Measurements from ENCODE around the gene OR7C1. TPM values are rescaled to one million over a fixed set of nuclear protein-coding genes. Genes with fewer than 3 reads are reported as not detected.

The OR7C1 gene
- total and polyA plus RNA-seq, 2 of the 13 experiments (the other 11 are each of a cell fraction or from before 2014, with no cell fraction given): not detected

GRCh38 chr19:14758816-14759215 is 76.2 kb downstream of the OR7C1 start (continued):
- TF ChIP-seq KIAA2018 (CRISPR knock-in tag; IDR thresholded peaks at IDR 0.05; ENCODE audit: borderline replicate concordance): no peak
- no peak for TF ChIP-seq ELF4 (CRISPR knock-in tag; IDR thresholded peaks at IDR 0.05; ENCODE audit: borderline replicate concordance)

DNA sequence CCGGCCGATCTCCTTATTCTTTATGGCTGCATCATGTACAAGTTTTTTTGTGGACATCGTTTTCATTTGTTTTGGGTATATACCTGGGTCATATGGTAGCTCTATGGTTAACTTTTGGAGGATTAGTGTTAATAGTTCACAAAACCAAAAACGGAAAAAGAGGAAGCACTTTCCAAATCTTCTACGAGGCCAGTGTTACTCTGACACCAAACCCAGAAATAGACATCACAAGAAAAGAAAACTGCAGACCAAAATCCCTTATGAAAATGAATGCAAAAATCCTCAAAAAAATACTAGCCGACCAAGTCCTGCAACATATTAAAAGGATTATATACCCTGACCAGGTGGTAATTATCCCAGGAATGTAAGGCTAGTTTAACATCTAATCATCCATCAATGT is 86.4 kb downstream of the OR7C1 start:
- Histone ChIP-seq H3K4me1 (ENCODE audit: insufficient read depth, low read length) (no peaks in the 10 kb centered on the region), H3K9me3 (ENCODE audit: low read length) (no peaks in the 10 kb centered on the region), H3K79me2 (ENCODE audit: insufficient read depth, low read length) (no peaks in the 10 kb centered on the region), H3K27ac (ENCODE audit: extremely low read length, insufficient read depth, low read length) (no peak overlapping the region), H3K27me3 (ENCODE audit: control insufficient read depth in 1 of 2, insufficient read depth in 2 of 2, low read length in 2 of 2) (no peaks in the 10 kb centered on the region; a peak in 1 of 5 replicates), H3K4me2 (ENCODE audit: low read depth, low read length) (no peak overlapping the region), H3K36me3 (replicated peaks in 1 of 2; ENCODE audit: control insufficient read depth in 1 of 2, insufficient read depth in 2 of 2, low read length in 2 of 2) (no peaks in the 10 kb centered on the region), H2AFZ (ENCODE audit: low read length) (no peak overlapping the region), H3K4me3 (replicated peaks in 1 of 3; ENCODE audit: insufficient read depth in 1 of 3, low read depth in 2 of 3, low read length in 3 of 3) (no peak overlapping the region), H3K9ac (ENCODE audit: insufficient read depth, low read depth, low read length) (no peak overlapping the region), H4K20me1 (ENCODE audit: insufficient read depth, low read length) (no peaks in the 10 kb centered on the region)
- ChIA-PET POLR2A (no interaction called here), CTCF (ENCODE audit: low intra/inter-chr PET ratio, low total read pairs) (no interaction called here)
- TF ChIP-seq PHF20 (CRISPR knock-in tag; IDR thresholded peaks at IDR 0.05) (no peak), TAF1 (CRISPR knock-in tag; IDR thresholded peaks at IDR 0.05) (no peak), ZNF292 (CRISPR knock-in tag; IDR thresholded peaks at IDR 0.05; ENCODE audit: borderline replicate concordance, low read depth) (no peak), MEIS2 (CRISPR knock-in tag; IDR thresholded peaks at IDR 0.05) (no peak), ZNF549 (CRISPR knock-in tag; IDR thresholded peaks at IDR 0.05) (no peak), KLF6 (CRISPR knock-in tag; IDR thresholded peaks at IDR 0.05) (no peak), ZNF468 (CRISPR knock-in tag; IDR thresholded peaks at IDR 0.05) (no peak)
- TF ChIP-seq, protein P1, sequence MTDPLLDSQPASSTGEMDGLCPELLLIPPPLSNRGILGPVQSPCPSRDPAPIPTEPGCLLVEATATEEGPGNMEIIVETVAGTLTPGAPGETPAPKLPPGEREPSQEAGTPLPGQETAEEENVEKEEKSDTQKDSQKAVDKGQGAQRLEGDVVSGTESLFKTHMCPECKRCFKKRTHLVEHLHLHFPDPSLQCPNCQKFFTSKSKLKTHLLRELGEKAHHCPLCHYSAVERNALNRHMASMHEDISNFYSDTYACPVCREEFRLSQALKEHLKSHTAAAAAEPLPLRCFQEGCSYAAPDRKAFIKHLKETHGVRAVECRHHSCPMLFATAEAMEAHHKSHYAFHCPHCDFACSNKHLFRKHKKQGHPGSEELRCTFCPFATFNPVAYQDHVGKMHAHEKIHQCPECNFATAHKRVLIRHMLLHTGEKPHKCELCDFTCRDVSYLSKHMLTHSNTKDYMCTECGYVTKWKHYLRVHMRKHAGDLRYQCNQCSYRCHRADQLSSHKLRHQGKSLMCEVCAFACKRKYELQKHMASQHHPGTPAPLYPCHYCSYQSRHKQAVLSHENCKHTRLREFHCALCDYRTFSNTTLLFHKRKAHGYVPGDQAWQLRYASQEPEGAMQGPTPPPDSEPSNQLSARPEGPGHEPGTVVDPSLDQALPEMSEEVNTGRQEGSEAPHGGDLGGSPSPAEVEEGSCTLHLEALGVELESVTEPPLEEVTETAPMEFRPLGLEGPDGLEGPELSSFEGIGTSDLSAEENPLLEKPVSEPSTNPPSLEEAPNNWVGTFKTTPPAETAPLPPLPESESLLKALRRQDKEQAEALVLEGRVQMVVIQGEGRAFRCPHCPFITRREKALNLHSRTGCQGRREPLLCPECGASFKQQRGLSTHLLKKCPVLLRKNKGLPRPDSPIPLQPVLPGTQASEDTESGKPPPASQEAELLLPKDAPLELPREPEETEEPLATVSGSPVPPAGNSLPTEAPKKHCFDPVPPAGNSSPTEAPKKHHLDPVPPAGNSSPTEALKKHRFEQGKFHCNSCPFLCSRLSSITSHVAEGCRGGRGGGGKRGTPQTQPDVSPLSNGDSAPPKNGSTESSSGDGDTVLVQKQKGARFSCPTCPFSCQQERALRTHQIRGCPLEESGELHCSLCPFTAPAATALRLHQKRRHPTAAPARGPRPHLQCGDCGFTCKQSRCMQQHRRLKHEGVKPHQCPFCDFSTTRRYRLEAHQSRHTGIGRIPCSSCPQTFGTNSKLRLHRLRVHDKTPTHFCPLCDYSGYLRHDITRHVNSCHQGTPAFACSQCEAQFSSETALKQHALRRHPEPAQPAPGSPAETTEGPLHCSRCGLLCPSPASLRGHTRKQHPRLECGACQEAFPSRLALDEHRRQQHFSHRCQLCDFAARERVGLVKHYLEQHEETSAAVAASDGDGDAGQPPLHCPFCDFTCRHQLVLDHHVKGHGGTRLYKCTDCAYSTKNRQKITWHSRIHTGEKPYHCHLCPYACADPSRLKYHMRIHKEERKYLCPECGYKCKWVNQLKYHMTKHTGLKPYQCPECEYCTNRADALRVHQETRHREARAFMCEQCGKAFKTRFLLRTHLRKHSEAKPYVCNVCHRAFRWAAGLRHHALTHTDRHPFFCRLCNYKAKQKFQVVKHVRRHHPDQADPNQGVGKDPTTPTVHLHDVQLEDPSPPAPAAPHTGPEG (CRISPR knock-in tag; IDR thresholded peaks at IDR 0.05): no peak
- WGBS (ENCODE audit: low lambda C conversion rate): 49% methylated on average over 6 of the region's 6 CpGs
- no TSS peak for BruUV-seq (replicated peaks)
- FAIRE-seq: no peak
- DNase-seq (ENCODE audit: low spot score): no peak
- intact Hi-C loops (cut with micrococcal nuclease; ENCODE audit: unreplicated experiment): no loop called here
- in situ Hi-C loops (cut with HindIII; ENCODE audit: extremely low pct_ligation_motif_present, low pct_unique_long_range_greater_than_20kb): no loop called here
- no peak for ATAC-seq
